GM12874 (cell line): Measurements from ENCODE around the gene RPL34.

Experiments used
- TF ChIP-seq, protein P1 (sequence below): IDR thresholded peaks from 2 replicates; pipeline ENCODE4 v1.5.1; 2011; ENCODE audit warnings: low read depth, mild to moderate bottlenecking, control low read depth, low read length, moderate library complexity; ENCODE audit not compliant: insufficient read depth

The RPL34 gene

GRCh38 chr4:108611365-108611764 is 9.0 kb upstream of the RPL34 start:
- TF ChIP-seq, protein P1, sequence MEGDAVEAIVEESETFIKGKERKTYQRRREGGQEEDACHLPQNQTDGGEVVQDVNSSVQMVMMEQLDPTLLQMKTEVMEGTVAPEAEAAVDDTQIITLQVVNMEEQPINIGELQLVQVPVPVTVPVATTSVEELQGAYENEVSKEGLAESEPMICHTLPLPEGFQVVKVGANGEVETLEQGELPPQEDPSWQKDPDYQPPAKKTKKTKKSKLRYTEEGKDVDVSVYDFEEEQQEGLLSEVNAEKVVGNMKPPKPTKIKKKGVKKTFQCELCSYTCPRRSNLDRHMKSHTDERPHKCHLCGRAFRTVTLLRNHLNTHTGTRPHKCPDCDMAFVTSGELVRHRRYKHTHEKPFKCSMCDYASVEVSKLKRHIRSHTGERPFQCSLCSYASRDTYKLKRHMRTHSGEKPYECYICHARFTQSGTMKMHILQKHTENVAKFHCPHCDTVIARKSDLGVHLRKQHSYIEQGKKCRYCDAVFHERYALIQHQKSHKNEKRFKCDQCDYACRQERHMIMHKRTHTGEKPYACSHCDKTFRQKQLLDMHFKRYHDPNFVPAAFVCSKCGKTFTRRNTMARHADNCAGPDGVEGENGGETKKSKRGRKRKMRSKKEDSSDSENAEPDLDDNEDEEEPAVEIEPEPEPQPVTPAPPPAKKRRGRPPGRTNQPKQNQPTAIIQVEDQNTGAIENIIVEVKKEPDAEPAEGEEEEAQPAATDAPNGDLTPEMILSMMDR: no peak

GRCh38 chr4:108612365-108612764 is 8.0 kb upstream of the RPL34 start:
- TF ChIP-seq, protein P1: no peak

GRCh38 chr4:108619372-108620100 is 840 bp upstream of the RPL34 start:
- TF ChIP-seq, protein P1: no peak

- TF ChIP-seq, protein P1: no peak
Observed at GRCh38 chr4:108620933-108621905, 843 bp downstream of the RPL34 start.

- TF ChIP-seq, protein P1: no peak
Observed at GRCh38 chr4:108622022-108622421, 1.6 kb downstream of the RPL34 start.

DNA sequence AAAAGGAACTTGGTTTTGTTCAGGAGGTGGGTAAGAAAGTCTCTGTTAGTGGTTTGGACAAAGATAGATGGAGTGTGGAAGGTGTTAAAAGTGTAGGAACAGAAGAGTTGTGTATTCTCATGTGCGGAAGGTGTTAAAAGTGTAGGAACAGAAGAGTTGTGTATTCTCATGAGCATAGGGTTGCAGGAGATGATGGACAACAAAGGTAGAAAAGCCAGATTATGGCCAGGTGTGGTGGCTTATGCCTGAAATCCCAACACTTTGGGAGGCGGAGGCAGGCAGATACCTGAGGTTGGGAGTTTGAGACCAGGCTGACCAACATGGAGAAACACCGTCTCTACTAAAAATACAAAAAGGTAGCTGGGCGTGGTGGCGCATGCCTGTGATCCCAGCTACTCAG is 2.5 kb downstream of the RPL34 start:
- TF ChIP-seq, protein P1: no peak

DNA sequence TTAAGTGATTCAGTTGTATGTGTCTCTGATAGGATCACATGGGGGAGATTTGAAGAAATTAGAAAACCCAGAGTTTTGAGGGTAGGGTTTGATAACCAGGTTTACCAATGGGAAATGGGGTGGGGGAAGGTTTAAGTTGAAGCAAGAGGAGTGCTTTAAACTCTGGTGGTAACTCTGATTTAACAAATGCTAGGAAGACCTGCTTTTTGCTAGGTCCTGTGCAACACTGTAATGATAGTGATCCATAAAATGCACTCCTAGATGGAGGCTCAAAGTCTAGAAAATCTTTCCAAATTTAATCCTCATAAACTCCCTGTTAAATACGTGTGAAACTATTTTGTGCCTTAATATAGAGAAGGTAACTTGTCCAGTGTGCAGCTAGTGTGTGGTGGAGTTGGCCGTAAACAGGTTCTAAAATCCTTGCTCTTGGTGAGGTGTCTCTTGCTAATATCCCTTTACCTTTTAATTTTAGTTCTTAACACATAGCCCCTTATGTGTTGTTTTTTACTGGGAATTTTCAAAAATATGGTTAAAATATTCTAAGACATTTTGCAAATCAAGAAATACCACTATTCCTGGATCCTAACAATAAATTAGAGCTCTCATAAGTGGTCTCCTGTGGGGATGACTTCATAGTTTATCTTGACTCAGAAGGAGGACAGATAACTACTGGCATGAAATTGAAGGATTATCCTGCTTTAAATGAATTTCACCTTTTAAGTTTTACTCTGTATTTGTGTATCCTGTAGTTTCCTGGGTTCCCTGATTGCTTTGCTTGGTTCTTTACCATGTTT is 4.1 kb downstream of the RPL34 start:
- TF ChIP-seq, protein P1: no peak
